WTC11 (cell line): Measurements from ENCODE around the gene PPM1B. TPM values are rescaled to one million over a fixed set of nuclear protein-coding genes. Genes with fewer than 3 reads are reported as not detected.

ENCODE experiments used
- ATAC-seq: fragments of 200-7000 bp; cut with Tn5 transposase; 2 replicates; pipeline ENCODE4 v1.10.0; 2021; ENCODE audit warnings: mild to moderate bottlenecking, moderate library complexity
- CTCF ChIA-PET: fragments of 300-600 bp; sonication (Branson Sonifier 250); formaldehyde crosslinking; loops from one replicate; lab custom pipeline; 2021; ENCODE audit warnings: antibody characterized with exemption; lab: Charles Lee
- POLR2A ChIA-PET: fragments of 350-600 bp; sonication (Branson Sonifier 250); formaldehyde crosslinking; loops from one replicate; lab custom pipeline; 2021; ENCODE audit warnings: antibody characterized with exemption; lab: Charles Lee
- DNase-seq: peaks from one replicate; pipeline ENCODE4 v3.0.0; 2021; ENCODE audit warnings: low spot score
- H3K27ac Mint-ChIP-seq: 2 replicates; pipeline ENCODE4 v1.8.0; 2021; ENCODE audit warnings: mixed read lengths
- H3K27me3 Mint-ChIP-seq: 2 replicates; pipeline ENCODE4 v1.8.0; 2021; ENCODE audit warnings: low read depth, mild to moderate bottlenecking, moderate library complexity, mixed read lengths
- H3K36me3 Mint-ChIP-seq: 2 replicates; pipeline ENCODE4 v1.8.0; 2021; ENCODE audit warnings: mixed read lengths
- H3K4me1 Mint-ChIP-seq: 2 replicates; pipeline ENCODE4 v1.8.0; 2022; ENCODE audit warnings: mixed read lengths
- H3K4me3 Mint-ChIP-seq: 2 replicates; pipeline ENCODE4 v1.8.0; 2021; ENCODE audit warnings: mild to moderate bottlenecking, moderate library complexity, mixed read lengths
- H3K9me3 Mint-ChIP-seq: 2 replicates; pipeline ENCODE4 v1.8.0; 2021; ENCODE audit warnings: mixed read lengths
- NR1H2 ChIP-seq: sonication (generic); formaldehyde crosslinking; IDR thresholded peaks from 2 replicates; pipeline ENCODE4 v1.9.0; 2021; ENCODE audit warnings: mild to moderate bottlenecking, moderate library complexity, missing genetic modification reagents
- NR2C2 ChIP-seq: sonication (generic); formaldehyde crosslinking; IDR thresholded peaks from 2 replicates; pipeline ENCODE4 v1.8.0; 2022; ENCODE audit warnings: mild to moderate bottlenecking, missing genetic modification reagents
- OVOL2 ChIP-seq: fragments of 250-450 bp; sonication (Bioruptor Pico); IDR thresholded peaks from 2 replicates; pipeline ENCODE4 v1.9.0; 2021; ENCODE audit warnings: mild to moderate bottlenecking, borderline replicate concordance
- ZNF121 ChIP-seq: sonication (generic); formaldehyde crosslinking; IDR thresholded peaks from 2 replicates; pipeline ENCODE4 v1.8.0; 2023; ENCODE audit warnings: missing genetic modification reagents
- ZNF138 ChIP-seq: sonication (generic); formaldehyde crosslinking; conservative IDR thresholded peaks from 2 replicates; pipeline ENCODE4 v1.8.1; 2022; ENCODE audit warnings: mild to moderate bottlenecking, moderate library complexity, missing genetic modification reagents
- ZNF232 ChIP-seq: sonication (generic); formaldehyde crosslinking; IDR thresholded peaks from 2 replicates; pipeline ENCODE4 v1.8.0; 2022; ENCODE audit warnings: mild to moderate bottlenecking, missing genetic modification reagents
- ZNF423 ChIP-seq: fragments of 250-450 bp; sonication (Bioruptor Pico); IDR thresholded peaks from 2 replicates; pipeline ENCODE4 v2.1.2; 2022; ENCODE audit warnings: mild to moderate bottlenecking, moderate library complexity
- ZNF425 ChIP-seq: fragments of 250-450 bp; sonication (Bioruptor Pico); conservative IDR thresholded peaks from 2 replicates; pipeline ENCODE4 v1.9.0; 2021; ENCODE audit warnings: mild to moderate bottlenecking
- ZNF512 ChIP-seq: sonication (generic); formaldehyde crosslinking; IDR thresholded peaks from 2 replicates; pipeline ENCODE4 v1.8.1; 2022; ENCODE audit warnings: missing genetic modification reagents, borderline replicate concordance
- total RNA-seq: library from RNA; stranded (reverse); gene quantifications from 3 replicates; pipeline ENCODE4 v1.2.3, GENCODE V29; 2021
- TF ChIP-seq, protein P1 (sequence below): sonication (generic); formaldehyde crosslinking; IDR thresholded peaks from 2 replicates; pipeline ENCODE4 v1.8.1; 2023; ENCODE audit warnings: mild to moderate bottlenecking, missing genetic modification reagents
- TF ChIP-seq, protein P2 (sequence below): sonication (generic); formaldehyde crosslinking; IDR thresholded peaks from 2 replicates; pipeline ENCODE4 v1.8.1; 2023; ENCODE audit warnings: mild to moderate bottlenecking, missing genetic modification reagents, moderate library complexity
- TF ChIP-seq, protein P3 (sequence below): sonication (generic); formaldehyde crosslinking; IDR thresholded peaks from 2 replicates; pipeline ENCODE4 v1.8.1; 2023; ENCODE audit warnings: mild to moderate bottlenecking, missing genetic modification reagents, moderate library complexity

Gene PPM1B
- total RNA-seq, 1 experiment from 2014 or later = 96.4 TPM

DNA sequence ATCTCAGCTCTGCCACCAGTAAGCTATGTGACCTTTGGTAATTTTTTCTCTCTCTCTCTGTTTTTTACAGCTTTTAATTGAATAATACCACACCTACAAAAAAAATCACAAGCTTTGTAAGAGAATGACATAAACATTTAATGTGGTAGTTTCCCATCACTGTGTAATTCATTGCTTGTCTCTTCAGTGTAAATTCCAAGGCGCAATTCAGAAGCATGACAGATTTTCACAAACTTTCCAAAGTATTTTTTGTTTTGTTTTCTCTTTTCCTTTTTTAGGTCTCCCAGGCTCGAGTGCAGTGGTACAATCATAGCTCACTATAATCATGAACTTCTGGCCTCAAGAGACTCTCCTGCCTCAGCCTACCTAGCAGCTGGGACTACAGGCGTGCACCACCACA is 25.0 kb upstream of the PPM1B start:
- no peak for ATAC-seq
- Mint-ChIP-seq H3K9me3 (peaks cover 21% of the 10 kb centered on the region), H3K4me1 (peaks cover 24% of the 10 kb centered on the region), H3K36me3 (peaks cover 9% of the 10 kb centered on the region), H3K27ac (peak overlapping the region; percentile 68; the same call in 1 of the 2 replicates), H3K27me3 (no peaks in the 10 kb centered on the region; the same call in 1 of the 2 replicates), H3K4me3 (no peak overlapping the region)
- CTCF ChIA-PET = no interaction called here
- DNase-seq = no peak
- POLR2A ChIA-PET = no interaction called here
- TF ChIP-seq ZNF425 (CRISPR knock-in tag) = no peak
- no peak for TF ChIP-seq OVOL2 (CRISPR knock-in tag)
- no peak for TF ChIP-seq ZNF121 (CRISPR knock-in tag)
- TF ChIP-seq, all 79 proteins: peak for 0

GRCh38 chr2:44148999-44149398 is 19.7 kb upstream of the PPM1B start:
- TF ChIP-seq NR1H2 (CRISPR knock-in tag) = no peak
- TF ChIP-seq ZNF138 = no peak
- no peak for TF ChIP-seq ZNF512 (CRISPR knock-in tag)
- TF ChIP-seq, protein P1, sequence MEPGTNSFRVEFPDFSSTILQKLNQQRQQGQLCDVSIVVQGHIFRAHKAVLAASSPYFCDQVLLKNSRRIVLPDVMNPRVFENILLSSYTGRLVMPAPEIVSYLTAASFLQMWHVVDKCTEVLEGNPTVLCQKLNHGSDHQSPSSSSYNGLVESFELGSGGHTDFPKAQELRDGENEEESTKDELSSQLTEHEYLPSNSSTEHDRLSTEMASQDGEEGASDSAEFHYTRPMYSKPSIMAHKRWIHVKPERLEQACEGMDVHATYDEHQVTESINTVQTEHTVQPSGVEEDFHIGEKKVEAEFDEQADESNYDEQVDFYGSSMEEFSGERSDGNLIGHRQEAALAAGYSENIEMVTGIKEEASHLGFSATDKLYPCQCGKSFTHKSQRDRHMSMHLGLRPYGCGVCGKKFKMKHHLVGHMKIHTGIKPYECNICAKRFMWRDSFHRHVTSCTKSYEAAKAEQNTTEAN (CRISPR knock-in tag) = no peak
- TF ChIP-seq, protein P2, sequence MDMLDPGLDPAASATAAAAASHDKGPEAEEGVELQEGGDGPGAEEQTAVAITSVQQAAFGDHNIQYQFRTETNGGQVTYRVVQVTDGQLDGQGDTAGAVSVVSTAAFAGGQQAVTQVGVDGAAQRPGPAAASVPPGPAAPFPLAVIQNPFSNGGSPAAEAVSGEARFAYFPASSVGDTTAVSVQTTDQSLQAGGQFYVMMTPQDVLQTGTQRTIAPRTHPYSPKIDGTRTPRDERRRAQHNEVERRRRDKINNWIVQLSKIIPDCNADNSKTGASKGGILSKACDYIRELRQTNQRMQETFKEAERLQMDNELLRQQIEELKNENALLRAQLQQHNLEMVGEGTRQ (CRISPR knock-in tag) = no peak
- no peaks in the 10 kb centered on the region; the same call in 1 of the 2 replicates for H3K27me3 Mint-ChIP-seq
- 0 out of 2 replicates have a peak, but pooled peaks cover 8% of the 10 kb centered on the region for H3K36me3 Mint-ChIP-seq
- no peak for DNase-seq
- H3K9me3 Mint-ChIP-seq = peaks cover 24% of the 10 kb centered on the region
- no peak overlapping the region for H3K4me3 Mint-ChIP-seq
- peaks cover 3% of the 10 kb centered on the region; the same call in 1 of the 2 replicates for H3K4me1 Mint-ChIP-seq
- POLR2A ChIA-PET = no interaction called here
- ATAC-seq = no peak
- CTCF ChIA-PET = no interaction called here
- H3K27ac Mint-ChIP-seq = no peak overlapping the region

- peak; percentile 59 for ATAC-seq
- POLR2A ChIA-PET = no interaction called here
- CTCF ChIA-PET = no interaction called here
These were observed 18.2 kb upstream of the PPM1B start for GRCh38 chr2:44150473-44150872.

More at GRCh38 chr2:44150473-44150872, 18.2 kb upstream of the PPM1B start:
- TF ChIP-seq NR2C2 (no peak), ZNF423 (CRISPR knock-in tag) (no peak), ZNF232 (CRISPR knock-in tag) (no peak)
- TF ChIP-seq, protein P3, sequence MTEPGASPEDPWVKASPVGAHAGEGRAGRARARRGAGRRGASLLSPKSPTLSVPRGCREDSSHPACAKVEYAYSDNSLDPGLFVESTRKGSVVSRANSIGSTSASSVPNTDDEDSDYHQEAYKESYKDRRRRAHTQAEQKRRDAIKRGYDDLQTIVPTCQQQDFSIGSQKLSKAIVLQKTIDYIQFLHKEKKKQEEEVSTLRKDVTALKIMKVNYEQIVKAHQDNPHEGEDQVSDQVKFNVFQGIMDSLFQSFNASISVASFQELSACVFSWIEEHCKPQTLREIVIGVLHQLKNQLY (CRISPR knock-in tag) = no peak
- H3K27ac Mint-ChIP-seq = no peak overlapping the region
- H3K27me3 Mint-ChIP-seq = no peaks in the 10 kb centered on the region; the same call in 1 of the 2 replicates
- peaks cover 21% of the 10 kb centered on the region for H3K9me3 Mint-ChIP-seq
- peaks cover 3% of the 10 kb centered on the region; the same call in 1 of the 2 replicates for H3K4me1 Mint-ChIP-seq
- no peak overlapping the region for H3K4me3 Mint-ChIP-seq
- DNase-seq = no peak
- H3K36me3 Mint-ChIP-seq = 0 out of 2 replicates have a peak, but pooled peaks cover 7% of the 10 kb centered on the region
